ENCODE results near the gene BORCS6.
A peak's percentile ranks its signal among the peaks of the same experiment; 100 is the strongest.
"Not testable (repeated sequence)": the region's sequence is repeated elsewhere in the genome, so short reads cannot be mapped to it uniquely, and the experiment has no call there.

Gene BORCS6

DNA sequence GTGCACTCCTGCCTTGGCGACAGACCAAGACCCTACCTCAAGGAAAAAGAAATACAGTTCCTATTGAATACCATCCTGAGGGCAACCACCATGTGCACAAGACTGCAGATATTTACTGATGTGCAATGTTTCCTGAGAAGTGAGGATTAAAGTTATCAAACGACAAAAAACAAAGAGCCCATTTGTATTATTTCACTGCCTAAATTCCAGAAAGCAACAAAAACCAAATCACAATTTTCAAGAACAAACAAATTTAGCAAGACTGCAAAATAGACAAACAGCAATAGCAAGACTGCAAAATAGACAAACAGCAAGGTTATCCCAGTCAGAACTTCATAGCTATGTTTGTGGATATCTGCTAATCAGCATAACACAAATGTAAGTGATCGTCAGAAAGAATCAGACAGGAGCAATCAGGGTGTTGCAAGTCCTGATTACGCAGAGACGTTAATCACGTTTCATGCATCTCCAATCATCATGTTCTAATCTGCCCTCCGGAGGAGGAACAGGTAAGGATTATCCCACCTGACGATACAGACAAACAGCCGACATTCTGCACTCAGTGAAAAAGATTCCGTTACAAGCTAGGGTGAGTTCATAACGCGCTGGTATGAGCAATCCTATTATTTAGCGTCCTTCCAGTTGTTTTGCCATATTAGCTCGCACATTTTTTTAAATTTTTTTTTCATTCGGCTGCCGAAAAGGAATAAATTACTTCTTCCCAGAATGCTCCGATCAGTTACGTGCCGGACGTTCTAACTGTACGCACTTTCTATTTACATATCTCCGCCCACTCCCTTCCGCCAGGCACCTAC, 16.7 kb downstream of the BORCS6 start:
- peak; percentile 64 to 82 for DNase-seq

GRCh38 chr17:8170186-8170585, 19.8 kb downstream of the BORCS6 start:
- DNase-seq = not testable (repeated sequence)

- no peak for DNase-seq
Observed at GRCh38 chr17:8167526-8167925, 22.5 kb downstream of the BORCS6 start.

GRCh38 chr17:8166731-8167130, 23.2 kb downstream of the BORCS6 start:
- no peak for DNase-seq

- DNase-seq = no peak
Observed at GRCh38 chr17:8164815-8165131, 25.2 kb downstream of the BORCS6 start.

DNA sequence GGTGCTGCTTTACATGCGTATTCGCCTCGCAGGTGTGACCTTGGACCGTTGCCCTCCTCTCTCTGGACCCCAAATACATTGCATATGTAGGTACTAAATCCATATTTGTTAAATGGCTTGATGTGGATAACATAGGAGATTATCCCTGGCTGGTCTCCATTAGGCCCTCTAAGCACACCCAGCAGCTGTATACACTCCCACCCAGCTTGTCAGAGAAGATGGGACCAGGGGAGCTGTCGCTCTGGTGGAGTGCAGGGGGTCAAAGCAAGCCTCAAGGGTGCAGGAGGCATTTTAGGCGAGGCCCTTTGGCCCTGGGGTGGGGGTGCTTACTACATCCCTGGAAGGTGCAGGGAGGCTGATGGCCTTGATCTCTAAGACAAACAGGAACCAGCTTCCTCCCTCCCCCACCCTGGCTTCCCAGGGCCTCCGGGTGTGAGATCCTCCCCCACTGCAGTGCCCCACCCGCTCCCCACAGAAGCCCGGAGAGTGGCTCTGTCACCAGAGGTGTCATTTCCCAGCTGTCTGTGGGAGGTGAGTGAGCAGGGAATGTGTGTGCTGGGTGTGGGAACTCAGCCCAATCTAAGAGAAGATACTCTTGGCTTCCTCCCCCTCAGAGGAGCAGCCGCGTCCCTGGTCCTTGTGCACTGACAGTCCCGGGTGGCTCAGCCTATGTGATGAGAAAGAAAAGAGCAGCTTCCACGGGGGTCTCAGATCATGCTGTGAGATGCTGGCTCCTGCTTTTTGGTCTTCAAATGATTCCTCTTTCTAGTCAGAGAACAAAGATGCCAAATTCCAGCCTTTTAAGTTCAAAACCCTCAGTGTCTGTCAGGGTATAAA, 25.8 kb downstream of the BORCS6 start:
- DNase-seq = peak; percentile 60 to 62

DNA sequence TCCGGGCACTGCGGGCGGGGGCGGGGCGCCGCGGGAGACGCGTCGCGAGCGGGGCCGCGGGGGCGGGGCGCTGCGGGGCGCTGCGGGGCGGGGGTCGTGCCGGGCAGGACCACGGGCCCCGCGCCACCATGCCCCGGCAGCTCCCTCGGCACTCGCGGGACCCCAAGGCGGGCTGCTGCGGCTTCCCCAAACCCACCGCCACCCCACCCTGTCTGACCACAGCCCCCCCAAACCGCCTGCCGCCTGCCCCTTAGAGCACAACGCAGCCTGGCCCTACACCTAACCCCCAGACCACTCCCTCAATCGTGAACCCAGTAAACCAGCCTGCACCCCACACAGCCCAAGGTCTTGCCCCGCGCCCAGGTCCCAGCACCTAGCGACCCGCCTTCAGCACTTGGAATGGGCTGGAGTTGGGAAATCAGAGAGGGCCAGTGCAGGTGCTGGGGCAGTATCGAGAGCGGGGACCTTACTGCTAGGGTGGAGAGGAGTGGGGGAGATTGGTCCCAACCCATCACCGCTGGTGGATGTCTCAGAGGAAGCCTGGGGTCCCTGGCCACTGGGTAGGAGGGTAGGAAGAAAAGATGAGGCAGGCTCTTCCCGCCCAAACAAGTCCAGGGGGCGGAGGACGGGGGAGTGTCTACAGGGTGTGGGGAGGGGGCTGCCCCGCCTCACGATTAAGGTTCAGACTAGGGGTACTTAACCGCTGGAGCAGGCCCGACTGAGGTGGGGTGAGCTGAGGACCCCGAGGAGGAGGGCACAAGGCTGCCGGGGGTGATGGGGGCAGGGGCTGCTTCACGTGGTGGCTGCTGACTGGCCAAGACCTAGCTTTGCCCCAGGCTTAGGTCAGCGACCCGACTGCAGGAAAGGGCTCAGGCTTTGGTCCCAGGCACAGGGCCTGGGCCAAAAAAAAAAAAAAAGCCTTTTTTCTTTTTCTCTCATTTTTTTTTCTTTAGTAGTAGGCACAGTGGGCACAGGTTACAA, 26.7 kb downstream of the BORCS6 start:
- DNase-seq = no peak

DNA sequence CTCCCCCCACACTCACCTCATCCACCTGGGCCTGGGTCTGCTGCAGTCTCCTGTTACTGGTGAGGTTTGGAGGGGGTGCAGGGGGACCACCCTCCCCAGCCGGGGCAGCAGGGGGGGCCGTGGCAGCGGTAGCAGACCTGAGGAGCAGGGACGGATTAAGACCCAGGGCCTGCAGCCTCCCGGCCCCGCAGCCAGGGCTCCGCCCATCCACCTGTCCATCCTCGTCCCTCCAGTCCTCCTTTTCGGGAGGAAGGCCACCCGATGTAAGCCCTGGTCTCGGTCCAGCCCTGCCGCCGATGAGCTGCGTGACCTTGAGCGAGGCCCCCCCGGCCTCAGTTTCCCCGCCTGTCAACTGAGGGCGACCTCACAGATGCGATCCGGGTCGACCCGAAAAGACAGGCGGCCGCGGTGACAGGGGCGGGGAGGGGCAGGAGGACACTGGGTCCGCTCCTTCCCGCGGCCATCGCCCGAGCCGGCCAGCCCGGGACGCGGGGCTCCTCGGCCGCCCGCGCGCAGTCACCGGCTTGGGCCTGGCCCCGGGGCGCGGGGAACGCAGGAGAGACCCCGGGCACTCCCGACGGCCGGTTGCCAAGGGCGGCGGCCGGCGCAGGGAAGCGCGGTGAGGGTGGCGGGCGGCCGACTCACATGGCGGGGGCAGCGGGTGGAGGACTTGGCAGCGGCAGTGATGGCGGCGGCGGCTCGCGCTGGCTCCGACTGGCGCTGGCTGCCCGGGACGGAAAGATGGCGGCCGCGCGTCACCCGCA, 27.6 kb downstream of the BORCS6 start, which contains the start of gene VAMP2:
Gene VAMP2, minus strand, starts transcription at position 716 of the 764 bp plus-strand sequence. Its CDS starts 69 bp downstream, at position 647.
- peak; percentile 75 to 82 for DNase-seq

- no peak for DNase-seq
Observed at GRCh38 chr17:8161289-8162232, 28.4 kb downstream of the BORCS6 start.

DNA sequence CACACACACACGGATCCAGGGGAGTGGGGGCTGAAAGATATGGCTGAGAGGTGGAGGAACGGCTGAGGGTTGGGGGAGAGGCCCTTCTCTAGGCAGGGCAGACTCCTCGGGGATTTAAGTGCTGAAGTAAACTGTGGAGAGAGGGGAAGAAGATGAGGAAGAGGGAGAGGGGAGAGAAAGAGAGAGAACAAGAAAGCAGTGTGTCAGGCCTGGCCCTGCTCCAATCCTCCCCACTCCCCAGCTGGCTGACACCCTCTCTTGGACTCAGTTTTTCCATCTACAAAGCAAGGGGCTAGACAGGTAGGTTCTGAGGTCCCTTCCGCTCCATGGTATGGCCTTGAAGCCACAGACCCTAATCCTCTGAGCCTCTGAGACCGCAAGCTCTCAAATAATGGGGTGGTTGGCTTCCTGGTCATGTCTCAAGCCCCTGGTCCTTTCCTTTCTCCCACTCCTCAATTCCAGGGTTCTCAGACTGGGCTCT, 29.2 kb downstream of the BORCS6 start:
- no peak for DNase-seq

- DNase-seq = no peak
Observed at GRCh38 chr17:8160224-8160577, 29.8 kb downstream of the BORCS6 start.

GRCh38 chr17:8159459-8160223, 30.3 kb downstream of the BORCS6 start:
- DNase-seq = no peak

- no peak for DNase-seq
Observed at GRCh38 chr17:8159032-8159400, 31.0 kb downstream of the BORCS6 start.

GRCh38 chr17:8158267-8159031, 31.5 kb downstream of the BORCS6 start:
- peak; percentile 77 to 78 for DNase-seq

- peak; percentile 99 to 100 for DNase-seq
Observed at GRCh38 chr17:8156246-8156992, 33.6 kb downstream of the BORCS6 start.

DNA sequence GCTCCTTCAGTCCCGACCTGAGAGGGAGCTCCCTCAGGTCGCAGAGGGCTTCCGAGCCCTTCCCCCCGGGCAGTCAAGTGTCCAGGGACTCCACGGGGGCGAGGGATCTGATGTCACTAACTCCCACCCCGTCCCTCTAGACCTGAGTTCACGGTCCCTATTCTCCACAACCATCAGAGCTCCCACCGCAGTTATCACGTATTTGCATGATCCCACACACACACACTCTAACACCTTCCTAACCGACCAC, 34.1 kb downstream of the BORCS6 start:
- DNase-seq = no peak

GRCh38 chr17:8155231-8155995, 34.6 kb downstream of the BORCS6 start:
- DNase-seq = no peak

GRCh38 chr17:8154608-8155155, 35.3 kb downstream of the BORCS6 start:
- no peak for DNase-seq
